ENCODE data around the gene DNAAF9.

Gene DNAAF9

DNA sequence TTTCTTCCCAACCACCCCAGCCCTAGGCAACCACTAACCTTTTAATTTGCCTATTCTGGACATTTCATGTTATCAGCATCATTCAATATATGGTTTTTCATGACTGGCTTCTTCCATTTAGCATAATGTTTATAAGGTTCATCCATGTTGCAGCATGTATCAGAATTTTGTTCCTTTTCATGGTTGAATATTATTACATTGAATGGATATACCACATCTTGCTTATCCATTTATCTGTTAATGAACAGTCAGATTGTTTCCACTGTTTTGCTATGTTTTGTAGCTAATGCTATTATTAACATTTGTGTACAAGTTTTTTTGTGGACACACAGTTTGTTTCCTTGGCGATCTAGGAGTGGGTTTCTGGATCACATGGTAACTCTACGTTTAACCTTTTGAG lies 3.0 kb upstream of the DNAAF9 start:
- no peak for DNase-seq (ENCODE audit: low read depth)

DNA sequence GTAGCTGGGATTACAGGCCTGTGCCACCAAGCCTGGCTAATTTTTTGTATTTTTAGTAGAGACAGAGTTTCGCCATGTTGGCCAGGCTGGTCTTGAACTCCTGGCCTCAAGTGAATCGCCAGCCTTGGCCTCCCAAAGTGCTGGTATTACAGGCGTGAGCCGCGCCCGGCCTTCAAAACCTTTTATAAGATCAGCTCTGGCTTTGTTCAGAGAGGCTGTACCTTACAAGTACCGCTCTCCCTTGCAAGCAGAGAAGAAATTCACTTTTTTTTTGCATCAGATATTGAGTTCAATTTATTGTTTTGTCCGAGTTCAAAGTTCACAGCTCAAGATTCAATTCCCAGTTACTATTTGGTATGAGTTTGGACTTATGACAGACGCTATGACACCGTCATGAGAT lies 1.9 kb upstream of the DNAAF9 start:
- no peak for DNase-seq (ENCODE audit: low read depth)

DNA sequence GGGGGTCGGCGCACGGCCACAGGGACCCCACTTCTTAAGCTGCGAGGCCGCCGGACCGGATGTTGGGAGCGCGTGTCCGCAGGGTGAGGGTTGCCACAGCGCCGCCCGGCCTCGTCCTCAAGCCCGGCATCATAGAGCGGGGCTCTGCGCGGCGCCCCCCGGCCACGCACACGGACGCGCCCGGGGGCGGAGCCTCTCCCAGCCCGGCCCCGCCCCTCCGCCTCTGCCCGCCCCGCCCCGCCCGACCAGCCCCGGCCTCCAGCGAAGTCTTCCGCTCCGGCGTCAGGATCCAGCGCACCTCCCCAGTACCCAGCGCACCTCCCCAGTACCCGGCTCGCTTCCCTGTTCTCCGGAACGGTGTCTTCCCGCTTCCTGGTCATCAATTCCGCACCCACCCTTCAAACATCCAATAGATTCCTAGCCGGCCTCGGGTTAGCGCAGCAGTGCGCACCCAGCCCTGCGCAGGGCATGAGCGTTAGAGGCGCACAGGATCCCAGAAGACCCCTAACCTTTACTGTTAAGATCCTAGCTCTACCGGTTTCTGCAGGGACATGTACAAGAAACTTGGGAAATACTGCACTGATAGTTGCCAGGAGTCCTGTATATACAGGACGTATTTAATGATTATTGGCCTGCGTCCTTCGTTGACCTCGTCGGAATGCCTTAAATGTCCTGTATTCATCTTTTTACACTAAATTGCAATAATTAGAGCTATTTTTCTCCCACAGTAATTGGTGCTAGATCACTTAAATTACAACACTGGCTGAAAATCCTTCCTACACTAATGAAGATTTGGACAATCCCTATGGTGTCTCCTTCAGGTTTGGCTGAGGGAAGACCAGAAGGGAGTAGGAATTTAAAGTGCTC lies 535 bp upstream of the DNAAF9 start:
- peak; percentile 46 for DNase-seq (ENCODE audit: low read depth)

DNA sequence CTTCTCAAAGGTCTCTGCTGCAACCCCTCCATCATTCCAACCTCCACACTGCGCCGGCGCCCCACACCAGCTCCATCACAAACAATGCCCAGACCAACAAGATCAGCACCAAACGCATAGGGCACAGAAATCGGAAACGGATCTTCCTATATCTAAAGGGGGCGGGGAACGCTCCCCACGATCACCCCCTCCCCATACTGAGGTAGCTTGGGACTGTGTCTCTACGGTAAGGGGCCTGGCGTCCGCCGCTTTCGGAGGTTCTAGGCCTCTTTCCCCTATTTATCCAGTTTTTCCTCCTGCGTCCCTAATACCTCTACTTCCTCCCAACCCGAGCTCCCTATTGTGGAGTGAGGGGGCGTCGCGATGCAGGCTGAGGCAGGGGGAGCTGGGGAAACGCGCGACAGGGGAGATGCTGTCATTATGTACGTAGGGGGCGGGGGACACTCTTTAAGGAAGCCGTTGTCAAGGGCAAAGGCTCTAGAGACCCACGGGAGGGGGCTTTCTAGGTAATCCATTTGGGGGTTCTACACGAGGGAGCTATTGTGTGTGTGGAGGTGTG lies 909 bp downstream of the DNAAF9 start:
- no peak for DNase-seq (ENCODE audit: low read depth)

DNA sequence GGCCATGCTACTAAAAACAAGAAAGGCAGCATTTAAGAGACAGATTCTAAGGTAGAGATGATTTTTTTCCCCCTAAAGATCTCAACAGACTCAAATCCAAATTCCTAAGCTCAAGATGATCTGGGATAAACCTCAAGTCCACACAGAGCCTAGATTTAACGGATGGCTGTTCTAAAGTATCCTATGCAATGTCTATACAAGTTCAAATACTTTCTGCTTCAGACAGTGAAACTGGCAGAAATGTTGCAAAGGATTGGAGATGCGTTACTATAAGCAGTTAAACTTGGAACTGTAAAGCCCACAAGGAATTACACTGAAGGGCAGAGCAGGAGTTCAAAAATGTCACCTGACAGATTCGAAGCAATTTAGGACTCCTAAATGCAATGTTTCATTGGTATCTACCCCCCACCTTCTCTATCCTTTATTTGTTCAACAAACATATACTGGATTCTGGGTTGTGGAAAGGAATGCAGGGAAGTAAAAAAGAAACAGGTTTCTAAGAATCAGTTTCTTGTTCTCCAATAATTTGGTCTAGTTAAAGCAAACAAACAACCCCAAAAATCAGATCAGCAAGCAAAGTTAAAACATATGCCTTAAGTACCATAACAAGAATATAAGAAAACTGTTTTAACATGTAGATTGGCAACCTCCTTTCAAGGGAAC lies 1.6 kb downstream of the DNAAF9 start:
- DNase-seq (ENCODE audit: low read depth): no peak

DNA sequence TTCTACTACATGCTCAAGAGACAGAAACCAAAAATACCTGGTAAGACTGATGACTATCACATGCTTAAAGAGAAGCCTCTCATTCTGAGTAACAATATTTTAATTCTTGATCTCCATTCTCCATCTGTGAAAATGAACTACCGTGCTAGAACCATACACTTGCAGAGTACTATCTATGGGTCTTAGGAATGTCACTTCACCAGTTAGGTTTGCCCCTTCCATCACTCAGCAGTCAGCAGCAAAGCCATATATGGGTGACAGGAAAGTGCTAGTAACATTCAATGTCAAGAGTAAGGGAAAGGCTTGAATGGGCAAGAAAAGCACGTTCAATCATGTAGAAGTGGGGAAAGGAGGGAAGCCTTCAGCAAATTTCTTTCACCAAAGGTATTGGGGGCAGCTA lies 2.3 kb downstream of the DNAAF9 start:
- no peak for DNase-seq (ENCODE audit: low read depth)

DNA sequence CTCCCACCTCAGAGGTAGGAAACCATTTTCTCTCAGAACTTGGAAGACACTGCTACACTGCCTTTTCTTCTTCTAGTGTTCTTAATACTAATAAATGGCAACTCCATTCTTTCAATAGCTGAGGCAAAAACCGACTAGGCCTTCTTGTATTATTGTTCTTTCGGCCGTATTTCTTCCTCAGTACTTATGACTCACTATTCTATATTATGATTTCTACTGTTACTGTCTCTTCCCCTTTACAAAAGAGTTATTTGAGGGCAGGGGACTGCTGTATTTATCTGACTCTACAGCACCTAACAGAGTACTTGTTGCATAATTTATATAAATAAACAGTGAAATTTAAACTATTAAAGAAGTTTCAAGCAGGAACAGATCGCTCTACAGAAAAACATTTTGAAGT lies 3.1 kb downstream of the DNAAF9 start:
- no peak for DNase-seq (ENCODE audit: low read depth)

DNA sequence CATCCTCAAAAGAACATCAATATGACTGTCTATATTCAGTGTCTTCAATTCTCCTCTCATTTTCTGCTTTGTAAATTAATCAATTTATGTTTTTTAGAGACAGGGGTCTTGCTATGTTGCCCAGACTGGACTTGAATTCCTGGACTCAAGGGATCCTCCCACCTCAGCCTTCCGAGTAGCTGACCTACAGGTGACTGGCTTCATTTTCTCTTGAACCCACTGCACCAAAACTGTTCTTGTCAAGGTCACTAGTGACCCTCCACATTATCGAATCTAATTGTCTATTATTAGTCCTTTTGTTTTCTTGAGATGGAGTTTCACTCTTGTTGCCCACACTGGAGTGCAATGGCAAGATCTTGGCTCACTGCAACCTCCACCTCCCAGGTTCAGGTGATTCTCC lies 3.7 kb downstream of the DNAAF9 start:
- DNase-seq (ENCODE audit: low read depth): no peak

DNA sequence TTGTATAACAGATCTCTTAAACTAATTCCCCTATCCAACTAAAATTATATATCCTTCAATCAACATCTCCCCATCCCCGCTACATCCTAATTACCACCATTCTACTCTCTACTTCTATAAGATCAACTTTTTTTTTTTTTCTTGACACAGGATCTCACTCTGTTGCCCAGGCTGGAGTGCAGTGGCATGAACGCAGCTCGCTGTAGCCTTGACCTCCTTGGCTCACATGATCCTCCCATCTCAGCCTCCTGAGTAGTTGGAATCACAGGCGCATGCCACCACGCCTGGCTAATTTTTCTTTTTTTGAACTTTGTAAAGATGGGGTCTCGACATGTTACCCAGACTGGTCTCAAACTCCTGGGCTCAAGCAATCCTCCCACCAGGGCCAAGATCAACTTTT lies 5.0 kb downstream of the DNAAF9 start:
- no peak for DNase-seq (ENCODE audit: low read depth)

DNA sequence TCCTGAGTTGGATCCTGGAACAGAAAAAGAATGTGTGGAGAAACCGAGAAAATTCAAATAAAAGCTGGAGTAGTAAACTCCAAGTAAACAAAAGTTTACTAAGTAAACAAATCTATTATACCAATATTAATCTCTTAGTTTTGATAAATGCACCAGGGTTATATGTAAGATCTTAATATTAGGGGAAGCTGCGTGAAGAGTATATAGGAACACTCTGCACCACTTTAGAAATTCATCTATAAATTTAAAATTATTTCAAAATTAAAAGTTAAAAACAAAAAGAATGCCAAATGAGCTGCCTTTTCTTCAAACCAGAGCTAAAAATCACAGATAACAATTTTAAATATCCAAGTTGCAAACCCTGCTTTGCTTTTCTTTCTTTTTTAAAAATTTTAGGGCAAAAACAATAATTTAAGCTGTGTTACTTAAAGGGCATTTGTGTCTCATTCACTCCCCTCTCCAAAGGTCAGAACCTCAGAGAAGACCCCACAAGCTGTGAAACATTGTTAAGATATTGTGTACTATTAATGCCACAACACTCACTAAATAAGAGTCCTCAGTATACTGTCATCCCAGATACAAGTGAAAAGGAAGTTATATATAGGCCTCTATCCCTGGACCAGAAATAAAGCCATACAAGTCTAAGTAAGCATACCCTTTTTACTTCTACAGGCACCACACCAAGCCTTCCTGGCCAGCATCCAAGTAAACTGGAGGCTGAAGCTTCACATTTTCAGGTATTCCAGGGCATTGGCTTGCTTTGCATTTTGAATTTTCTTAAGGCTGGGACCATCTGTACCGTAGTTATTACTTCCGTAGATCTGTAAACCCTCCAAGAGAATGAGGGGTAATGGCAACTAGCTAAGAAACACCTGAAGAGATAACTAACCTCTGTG lies 7.0 kb downstream of the DNAAF9 start:
- no peak for DNase-seq (ENCODE audit: low read depth)

DNA sequence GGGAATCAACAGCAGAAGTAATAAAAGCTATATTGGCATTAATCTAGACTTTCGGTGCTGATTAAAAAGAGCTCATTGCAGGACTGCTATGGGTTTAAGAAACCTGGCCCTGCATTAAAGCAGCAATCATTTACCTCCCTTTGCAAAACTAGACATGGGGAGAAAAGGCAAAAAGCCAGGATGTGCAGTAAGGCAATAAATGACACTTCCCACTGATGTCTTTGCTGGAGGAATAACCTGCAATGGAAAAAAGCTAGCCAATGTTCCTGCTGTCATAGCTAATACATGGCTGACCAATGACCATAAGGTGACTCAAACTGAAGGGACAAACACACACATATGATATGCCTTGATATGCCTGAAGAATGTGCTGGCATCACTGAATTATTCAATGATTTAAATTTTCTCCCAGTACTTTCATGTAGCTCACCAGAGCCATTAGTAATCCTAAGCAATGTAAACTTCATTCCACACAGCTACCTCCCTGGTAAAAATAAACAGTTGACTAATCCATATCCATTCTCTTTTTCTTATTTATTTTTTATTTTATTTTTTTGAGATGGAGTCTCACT lies 8.7 kb downstream of the DNAAF9 start:
- DNase-seq (ENCODE audit: low read depth): no peak

DNA sequence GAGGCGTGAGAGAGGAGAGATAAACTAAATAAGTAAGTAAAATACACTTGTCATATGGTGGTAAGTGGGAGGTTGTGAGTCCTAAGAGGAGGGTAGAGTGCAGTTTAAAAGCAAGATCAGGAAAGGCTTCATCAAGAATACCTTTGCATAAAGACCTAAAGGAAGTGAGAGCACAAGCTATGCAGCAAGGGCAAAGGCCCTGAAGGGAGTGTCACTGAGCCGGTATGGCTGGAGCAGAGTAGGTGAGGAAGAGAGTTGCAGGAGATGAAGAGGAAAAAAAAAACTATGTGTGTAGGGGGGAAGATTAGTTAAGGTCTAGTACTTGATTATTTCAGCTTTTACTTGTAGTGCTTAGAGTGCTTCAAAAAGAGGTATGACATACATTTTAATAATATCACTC lies 11.0 kb downstream of the DNAAF9 start:
- DNase-seq (ENCODE audit: low read depth): no peak

DNA sequence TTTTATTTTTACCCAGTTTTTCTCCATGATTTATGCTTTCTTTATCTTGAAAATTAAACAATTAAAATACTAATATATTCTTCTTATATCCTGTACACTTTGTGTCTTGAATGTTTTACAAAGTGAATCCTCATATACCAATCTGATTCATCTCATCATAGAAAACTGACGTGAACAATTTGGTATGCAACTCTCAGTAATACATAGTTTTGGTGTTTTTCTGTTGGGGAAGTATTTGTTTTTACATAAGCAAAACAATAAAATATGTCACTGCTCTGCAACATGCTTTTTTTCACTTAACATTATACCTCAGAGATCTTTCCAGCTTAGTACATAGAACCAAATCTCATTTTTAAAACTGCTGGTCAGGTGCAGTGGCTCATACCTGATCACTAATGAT lies 14.7 kb downstream of the DNAAF9 start:
- DNase-seq (ENCODE audit: low read depth): no peak

DNA sequence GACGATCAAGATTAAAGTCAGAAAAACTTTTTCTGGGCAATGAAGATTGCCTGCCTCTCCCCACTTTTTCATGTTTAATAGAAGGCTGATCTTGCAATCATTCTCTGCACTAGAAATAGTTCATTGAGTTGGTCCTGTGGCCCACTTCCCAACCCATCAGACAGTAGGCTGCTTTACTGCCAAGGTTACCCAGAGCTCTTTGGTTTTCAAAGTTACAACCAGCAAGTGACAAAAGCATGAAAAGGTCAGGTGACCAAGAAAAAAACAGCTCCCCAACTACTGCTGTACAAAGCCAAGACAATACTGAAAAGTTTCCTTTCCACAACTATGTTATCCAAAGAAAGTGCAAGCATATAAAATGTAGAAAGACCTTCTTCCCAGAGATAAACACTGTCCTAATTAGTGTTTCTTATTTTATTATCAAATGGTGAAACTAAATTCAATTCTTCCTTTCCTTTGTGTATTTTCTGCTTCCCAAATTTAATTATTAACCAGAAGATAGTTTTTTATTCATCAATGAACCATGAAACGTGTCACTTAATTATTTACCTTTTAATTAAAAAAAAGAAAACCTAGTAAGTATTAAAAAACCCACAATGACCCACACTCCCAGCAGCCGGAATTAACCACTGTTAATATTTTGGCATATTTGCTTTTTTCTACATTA lies 16.6 kb downstream of the DNAAF9 start:
- no peak for DNase-seq (ENCODE audit: low read depth)

DNA sequence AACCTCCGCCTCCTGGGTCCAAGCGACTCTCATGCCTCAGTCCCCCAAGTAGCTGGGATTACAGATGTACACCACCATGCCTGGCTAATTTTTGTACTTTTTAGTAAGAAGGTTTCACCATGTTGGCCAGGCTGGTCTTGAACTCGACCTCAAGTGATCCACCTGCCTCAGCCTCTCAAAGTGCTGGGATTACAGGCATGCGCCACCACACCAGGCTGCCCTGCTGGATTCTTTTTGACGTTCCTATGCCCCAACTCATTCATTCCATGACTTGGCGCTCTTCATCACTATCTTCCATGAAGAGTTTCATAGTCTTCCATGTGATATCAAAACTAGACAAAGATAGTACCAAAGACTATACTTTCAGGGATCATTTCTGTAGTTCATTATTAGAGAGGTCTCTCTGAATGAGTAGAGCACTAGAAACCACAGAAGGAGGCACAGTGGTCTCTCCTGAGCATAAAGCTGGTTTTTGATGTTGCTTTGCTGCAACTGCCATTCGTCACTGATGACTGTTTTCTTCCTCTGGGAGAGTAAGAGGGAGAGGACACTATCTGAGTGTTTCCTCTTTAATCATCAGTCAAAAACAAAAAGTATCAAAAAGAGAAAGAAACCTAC lies 23.5 kb downstream of the DNAAF9 start:
- no peak for DNase-seq (ENCODE audit: low read depth)

DNA sequence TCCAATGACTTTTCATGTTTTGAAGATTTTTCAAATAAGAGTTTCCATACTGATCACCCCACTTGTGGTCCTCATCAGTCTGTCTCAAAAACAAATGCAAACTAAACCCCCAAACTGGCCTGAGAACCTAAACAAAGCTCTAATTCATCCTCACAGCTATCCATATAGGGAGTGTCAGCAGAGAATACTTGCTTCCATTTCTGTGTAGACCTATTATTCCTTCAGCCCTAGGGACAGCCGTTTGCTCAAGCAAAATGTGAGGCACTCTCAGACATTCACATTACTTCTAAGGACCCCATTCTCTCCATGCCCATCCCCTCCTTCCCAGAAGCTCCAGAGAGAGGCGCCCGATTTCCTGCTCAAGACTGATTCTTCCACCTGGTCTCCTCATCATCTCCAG lies 24.6 kb downstream of the DNAAF9 start:
- no peak for DNase-seq (ENCODE audit: low read depth)

DNA sequence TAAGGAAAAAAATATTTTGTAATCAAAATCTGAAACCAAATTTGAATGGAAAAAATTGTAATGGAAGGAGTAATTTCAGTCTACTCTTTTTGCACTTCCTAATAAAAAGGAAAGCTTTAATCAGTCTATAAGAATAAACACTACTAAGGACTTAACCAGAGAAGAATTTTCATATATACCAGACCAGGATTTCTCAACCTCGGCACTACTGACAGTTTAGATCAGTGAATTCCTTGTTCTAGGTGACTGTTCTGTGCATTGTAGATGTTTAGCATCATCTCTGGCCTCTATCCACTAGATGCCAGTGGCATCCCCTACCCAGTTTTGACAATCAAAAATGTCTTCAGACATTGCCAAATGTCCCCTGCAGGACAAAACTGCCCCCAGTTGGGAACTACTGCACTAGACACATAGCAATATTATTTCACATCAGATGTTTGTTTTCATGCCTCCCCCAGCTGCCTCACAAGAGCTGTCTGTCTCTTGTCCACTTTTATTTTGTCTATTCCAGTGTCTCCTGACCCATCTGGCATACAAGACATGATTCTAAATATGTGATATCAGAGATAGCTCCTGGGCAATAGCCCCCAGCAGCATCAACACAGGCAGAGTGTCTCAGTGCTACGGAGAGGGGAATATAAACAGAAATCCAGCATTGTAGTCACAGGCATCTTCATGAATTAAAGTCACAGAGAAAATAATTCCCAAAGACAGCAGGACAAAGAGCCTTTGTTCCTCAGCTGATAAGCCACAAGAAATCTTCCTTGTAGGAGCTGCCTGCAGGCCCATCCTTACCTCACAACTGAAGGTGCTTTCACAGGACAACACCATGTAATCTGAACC lies 27.0 kb downstream of the DNAAF9 start:
- DNase-seq (ENCODE audit: low read depth): no peak

DNA sequence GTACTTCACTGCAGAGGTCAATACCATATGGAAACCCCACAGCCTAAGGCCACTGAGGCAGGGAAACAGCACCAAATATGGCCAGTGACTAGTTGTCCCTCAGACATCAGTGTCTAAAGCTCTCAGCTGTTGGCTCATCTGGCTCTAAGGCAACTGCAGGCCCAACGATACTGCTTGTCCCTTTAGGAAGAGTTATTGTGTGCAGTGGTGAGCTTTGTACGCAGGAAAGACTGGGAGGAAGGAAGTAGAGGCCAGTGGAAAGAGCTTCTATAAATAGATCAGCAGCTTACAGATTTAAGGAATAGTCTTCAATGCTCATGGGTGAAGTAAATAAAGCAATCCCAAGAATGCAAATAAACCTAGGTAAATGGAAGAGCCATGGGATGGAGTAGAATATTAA lies 29.3 kb downstream of the DNAAF9 start:
- DNase-seq (ENCODE audit: low read depth): no peak

DNA sequence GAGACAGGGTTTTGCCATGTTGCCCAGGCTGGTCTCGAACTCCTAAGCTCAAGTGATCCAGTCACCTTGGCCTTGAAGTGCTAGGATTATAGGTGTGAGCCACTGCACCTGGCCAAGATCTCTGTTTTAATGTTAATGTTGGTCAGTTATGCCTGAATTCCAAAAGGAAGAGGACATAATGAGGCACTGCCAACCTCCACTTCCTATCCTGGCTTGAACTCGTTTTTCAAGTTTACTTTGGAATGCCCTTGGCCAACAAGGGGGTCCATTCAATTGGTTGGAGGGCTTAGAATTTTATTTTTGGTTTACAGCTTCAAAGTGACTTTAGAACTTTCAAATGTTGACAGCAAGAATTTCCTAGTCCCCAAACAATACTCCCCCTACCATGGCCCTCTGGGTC lies 29.8 kb downstream of the DNAAF9 start:
- no peak for DNase-seq (ENCODE audit: low read depth)

DNA sequence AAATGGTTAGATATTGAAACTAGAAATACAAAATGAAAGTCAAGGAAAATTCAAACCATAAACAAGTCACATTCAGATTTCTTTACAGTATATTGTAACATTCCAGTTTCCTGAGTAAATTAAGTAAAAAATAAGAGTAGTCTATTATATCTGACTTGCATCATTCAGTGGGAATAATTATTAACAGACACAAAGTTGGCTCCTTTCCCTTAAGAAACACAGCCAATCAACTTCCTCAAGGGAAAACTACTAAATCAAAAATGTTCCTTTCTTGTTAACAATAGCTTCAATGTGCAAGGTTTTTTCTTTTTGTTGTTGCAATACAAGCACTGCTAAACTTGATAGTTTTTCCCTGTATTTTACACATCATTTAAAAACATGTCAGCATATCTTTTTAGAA lies 33.2 kb downstream of the DNAAF9 start:
- DNase-seq (ENCODE audit: low read depth): no peak
